GM12872 (cell line): ENCODE data around the gene C5orf46.

Source experiments
- CTCF ChIP-seq: IDR thresholded peaks from 3 replicates; pipeline ENCODE4 v1.5.1; 2011; ENCODE audit warnings: low read depth, mild to moderate bottlenecking, low read length, moderate library complexity; ENCODE audit not compliant: insufficient read depth

C5orf46 gene

GRCh38 chr5:147906326-147907095 lies at the start of gene C5orf46:
Gene C5orf46, minus strand, starts transcription at chr5:147906538. Its CDS starts 37 bp downstream, at chr5:147906501.
- no peak for TF ChIP-seq CTCF

GRCh38 chr5:147954971-147955370 lies 48.6 kb upstream of the C5orf46 start:
- no peak for TF ChIP-seq CTCF

- TF ChIP-seq CTCF: peak; percentile 64
Measured at GRCh38 chr5:147949711-147950573, 43.6 kb upstream of the C5orf46 start.

GRCh38 chr5:147939431-147940114 lies 33.2 kb upstream of the C5orf46 start:
- no peak for TF ChIP-seq CTCF

- TF ChIP-seq CTCF: no peak
Measured at GRCh38 chr5:147935032-147935431, 28.7 kb upstream of the C5orf46 start.

GRCh38 chr5:147930769-147931168 lies 24.4 kb upstream of the C5orf46 start:
- no peak for TF ChIP-seq CTCF

GRCh38 chr5:147927901-147928300 lies 21.6 kb upstream of the C5orf46 start:
- TF ChIP-seq CTCF: no peak
